NCI-H1930 (cell line): ENCODE results near the gene HHIPL1.

Experiments
- DNase-seq, 2 experiments: peaks; one replicate each; lab custom pipeline; 2025; lab: John Stamatoyannopoulos, UW

HHIPL1 gene

GRCh38 chr14:99716091-99716849, 71.3 kb downstream of the HHIPL1 start:
- DNase-seq: no peak

GRCh38 chr14:99716850-99717681, 72.1 kb downstream of the HHIPL1 start:
- no peak for DNase-seq

DNA sequence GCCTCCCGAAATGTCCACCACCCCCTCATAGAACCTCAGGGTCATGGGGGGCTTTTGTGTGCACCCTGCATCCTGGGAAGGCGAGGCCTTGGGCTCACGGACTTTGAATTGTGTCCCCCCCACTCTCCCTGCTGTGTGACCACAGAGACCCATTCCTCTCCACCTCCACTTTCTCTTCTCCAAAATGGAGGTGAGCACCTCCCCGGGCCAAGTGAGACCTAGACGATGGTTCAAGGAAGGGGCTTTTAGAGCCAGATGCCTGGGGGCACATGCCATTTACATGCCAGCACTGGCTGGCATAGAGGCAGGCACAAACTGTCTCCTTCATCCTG, 72.7 kb downstream of the HHIPL1 start:
- no peak for DNase-seq

GRCh38 chr14:99718031-99718810, 73.3 kb downstream of the HHIPL1 start:
- peak in 1 of 2 experiments; percentile 66 for DNase-seq

- DNase-seq: no peak
Observed at GRCh38 chr14:99718811-99719192, 73.9 kb downstream of the HHIPL1 start.

DNA sequence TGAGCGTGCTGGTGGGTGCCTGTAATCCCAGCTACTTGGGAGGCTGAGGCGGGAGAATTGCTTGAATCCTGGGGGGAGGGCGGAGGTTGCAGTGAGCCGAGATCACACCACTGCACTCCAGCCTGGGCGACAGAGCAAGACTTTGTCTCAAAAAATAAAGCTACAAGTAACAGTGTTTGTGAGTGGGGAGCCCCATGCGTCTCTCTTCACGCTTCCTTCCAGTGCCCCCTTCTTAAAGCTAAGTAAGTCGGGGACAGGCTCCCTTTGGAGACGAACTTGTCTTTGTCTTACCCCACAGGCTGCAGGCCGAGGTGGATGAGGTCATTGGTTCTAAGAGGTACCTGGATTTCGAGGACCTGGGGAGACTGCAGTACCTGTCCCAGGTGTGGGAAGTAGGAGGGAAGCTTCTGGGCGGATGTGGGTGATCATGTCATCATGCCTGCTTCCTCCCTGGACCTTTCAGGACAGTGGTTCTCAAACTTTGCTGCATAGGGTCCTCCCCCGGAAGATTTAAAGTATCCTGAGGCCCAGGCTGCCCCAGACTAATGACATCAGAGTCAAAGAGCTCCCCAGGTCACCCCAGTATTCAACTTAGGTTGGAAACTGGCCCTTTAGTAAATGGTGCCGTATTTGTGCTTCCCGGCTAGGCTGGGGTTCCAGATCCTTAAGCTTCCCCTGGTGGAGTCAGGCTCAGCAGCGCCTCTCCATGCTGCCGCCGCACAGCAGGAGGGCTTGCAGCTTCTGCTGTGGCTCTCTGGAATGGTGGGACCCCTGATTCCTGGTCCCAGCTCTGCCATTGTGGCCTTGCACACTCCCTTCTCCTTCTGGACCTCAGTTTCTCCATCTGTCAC, 76.2 kb downstream of the HHIPL1 start:
- DNase-seq: no peak

DNA sequence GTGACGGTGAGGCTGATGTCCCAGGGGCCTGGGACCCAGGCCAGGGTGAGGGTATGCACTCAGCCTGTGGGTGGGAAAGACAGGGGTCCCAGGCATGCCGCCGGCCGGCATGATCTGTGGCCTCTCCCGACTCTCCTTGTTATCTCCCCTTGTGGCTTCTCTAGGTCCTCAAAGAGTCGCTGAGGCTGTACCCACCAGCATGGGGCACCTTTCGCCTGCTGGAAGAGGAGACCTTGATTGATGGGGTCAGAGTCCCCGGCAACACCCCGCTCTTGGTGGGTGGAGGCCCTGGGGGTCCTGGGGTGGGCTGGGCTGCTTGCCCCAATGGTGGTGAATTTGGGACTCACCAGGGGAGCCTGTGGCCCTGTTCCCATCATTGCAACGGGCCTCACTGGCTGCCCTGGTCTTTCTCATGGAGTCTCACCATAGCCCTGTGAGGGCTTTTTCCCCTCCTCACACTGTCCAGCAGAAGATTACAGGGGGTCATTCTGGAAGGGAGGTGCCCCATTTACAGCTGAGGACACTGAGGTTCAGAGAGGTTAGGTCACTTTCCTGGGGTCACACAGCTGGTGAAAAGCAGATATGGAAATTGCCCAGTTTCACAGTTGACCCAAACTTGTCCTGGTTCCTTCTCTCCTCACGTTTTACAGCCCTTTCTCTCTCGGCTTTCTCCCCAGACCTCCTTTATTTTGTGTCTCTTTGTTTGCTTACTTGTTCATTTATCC, 77.0 kb downstream of the HHIPL1 start:
- no peak for DNase-seq

GRCh38 chr14:99722741-99723140, 77.8 kb downstream of the HHIPL1 start:
- DNase-seq: no peak

DNA sequence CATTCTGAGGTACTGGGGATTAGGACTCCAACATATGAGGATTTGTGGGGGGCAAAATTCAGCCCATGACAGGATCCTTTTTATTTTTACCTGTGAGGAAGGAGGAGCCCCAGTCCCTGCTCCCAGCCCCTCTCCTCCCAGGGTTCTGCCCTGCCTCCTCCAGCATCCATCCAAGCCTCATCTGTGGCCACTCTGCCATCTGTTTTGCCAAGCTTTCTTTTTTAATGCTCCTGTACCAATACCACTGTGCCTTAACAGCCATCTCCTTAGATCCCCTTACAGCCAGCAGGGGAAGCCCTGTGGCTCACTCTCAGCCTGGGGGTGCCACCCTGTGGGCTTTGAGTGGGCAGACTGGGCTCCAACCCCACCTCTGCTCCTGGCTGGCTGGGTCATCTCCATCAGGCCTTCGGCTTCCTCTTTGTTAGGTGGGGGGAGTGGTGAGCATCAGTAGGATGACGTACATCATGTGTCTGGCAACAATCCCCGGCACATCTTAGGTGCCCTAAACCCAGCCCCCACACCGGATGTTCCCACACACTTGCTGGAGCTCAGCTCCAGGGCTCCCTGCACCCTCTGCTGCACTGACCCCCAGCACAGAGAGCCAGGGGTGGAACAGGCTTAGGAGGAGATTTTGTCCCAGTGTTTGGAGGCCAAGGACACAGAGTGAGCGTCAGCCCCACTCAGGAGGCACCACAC, 79.4 kb downstream of the HHIPL1 start:
- no peak for DNase-seq

GRCh38 chr14:99724939-99725773, 80.2 kb downstream of the HHIPL1 start:
- no peak for DNase-seq

GRCh38 chr14:99725774-99726537, 81.0 kb downstream of the HHIPL1 start:
- DNase-seq: no peak

DNA sequence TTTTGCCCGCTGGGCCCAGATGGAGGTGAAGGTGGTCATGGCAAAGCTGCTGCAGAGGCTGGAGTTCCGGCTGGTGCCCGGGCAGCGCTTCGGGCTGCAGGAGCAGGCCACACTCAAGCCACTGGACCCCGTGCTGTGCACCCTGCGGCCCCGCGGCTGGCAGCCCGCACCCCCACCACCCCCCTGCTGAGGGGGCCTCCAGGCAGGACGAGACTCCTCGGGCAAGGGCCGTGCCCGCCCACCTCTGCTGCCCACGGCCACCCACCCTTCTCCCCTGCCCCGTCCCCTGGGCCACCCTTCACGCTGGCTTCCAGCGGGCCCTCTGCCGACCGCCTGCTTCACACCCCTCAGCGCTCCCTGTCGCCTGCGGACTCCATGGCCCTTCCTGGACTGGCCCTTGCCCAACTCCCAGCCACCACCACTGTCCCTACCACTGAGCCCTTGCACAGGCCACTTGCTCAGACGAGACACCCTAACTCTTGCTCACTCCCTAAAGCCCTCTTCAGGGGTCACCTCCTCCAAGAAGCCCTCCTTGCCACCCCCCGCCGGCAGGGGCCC, 81.7 kb downstream of the HHIPL1 start:
- DNase-seq: no peak

DNA sequence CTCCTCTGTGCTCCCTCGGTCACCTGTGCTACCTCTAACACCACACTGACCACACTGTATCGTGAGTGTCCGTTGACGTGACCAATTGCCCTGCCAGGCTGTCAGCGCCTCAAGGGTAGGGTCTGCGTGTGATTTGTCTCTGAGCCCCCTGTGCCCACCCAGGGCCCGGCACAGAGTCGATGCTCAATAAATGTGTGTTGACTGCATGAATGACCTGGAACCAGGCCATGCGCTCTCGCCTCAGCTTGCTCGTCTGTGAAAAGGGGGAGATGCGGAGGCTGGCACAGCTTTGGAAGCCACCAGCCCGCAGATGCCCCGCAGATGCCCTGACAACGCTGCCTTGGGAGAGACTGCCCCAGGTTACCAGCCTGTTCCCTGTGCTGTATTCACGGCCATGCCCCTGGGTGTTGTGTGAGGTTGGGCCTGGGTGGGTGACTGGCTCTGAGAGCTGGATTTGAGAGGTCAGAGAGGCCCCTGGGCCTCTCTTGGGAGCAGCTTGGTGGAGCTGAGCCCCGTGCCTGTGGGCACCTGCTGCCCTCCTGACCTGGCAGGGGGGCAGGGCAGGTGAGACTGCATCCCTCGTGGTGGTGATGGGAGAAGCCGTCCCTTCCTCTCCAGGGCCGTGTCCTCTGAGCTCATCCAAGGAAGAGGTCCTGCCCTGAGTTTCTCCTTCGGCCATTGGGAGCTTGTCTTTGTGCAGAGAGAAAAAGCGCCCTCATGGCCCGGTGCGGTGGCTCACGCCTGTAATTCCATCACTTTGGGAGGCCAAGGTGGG, 82.4 kb downstream of the HHIPL1 start:
- no peak for DNase-seq

DNA sequence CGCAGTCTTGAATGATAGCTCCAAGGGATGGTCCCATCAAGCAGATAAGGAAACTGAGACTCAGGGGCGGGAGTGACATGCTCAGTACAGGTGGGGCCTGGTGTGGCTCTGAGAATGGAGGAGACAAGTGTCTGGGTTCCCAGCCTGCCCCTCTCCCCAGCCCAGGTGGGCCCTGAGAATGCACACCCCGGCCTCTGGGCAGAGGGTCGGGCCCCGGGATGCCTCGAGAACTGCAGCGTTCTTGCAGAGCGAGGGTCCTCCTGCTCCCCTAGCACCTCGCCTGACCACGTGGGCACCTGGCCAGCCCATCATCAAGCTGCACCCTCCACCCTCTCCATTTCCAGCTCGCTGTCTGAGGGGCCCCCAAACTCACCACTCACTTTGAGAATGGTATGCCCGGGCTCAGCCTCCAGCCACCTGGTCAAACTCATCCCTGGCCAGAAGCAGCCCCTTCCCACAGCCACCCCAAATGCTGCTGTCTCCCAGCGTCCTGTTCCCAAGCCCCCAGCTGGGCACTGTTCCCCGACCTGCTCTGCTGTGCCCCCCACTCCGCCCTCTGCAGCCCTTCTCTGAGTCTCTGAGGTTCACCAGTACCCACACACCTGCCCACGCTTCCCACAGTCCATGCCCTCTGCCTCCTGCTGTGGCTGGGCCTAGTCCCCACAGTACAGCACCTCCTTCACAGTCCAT, 83.4 kb downstream of the HHIPL1 start:
- DNase-seq: no peak

- DNase-seq: no peak
Observed at GRCh38 chr14:99728981-99729451, 84.1 kb downstream of the HHIPL1 start.
